H9 (cell line): ENCODE data around the gene PLCXD1. TPM values are rescaled to one million over a fixed set of nuclear protein-coding genes. Genes with fewer than 3 reads are reported as not detected.

Experiments
- DNase-seq: peaks from one replicate; pipeline ENCODE4 v3.0.0-alpha.2; 2017
- H2AFZ ChIP-seq: one replicate; pipeline ENCODE4 v1.6.1; 2013; ENCODE audit warnings: mild to moderate bottlenecking, low read length, control low read depth, moderate library complexity
- H2AK5ac ChIP-seq: 2 replicates; pipeline ENCODE4 v1.6.1; 2013; ENCODE audit warnings: low read length, control low read depth, mixed read lengths; ENCODE audit not compliant: insufficient read length
- H2BK120ac ChIP-seq: one replicate; pipeline ENCODE4 v1.6.1; 2013; ENCODE audit warnings: low read depth, mild to moderate bottlenecking, low read length, control low read depth, inconsistent platforms; ENCODE audit not compliant: poor library complexity, severe bottlenecking
- H2BK12ac ChIP-seq: 2 replicates; pipeline ENCODE4 v1.6.1; 2013; ENCODE audit warnings: low read length, control low read depth, mixed read lengths, low read depth; ENCODE audit not compliant: insufficient read length
- H2BK15ac ChIP-seq: 2 replicates; pipeline ENCODE4 v1.6.1; 2013; ENCODE audit warnings: low read depth, low read length, control low read depth
- H2BK20ac ChIP-seq: one replicate; pipeline ENCODE4 v1.6.1; 2013; ENCODE audit warnings: low read depth, mild to moderate bottlenecking, low read length, control low read depth, inconsistent platforms; ENCODE audit not compliant: poor library complexity, severe bottlenecking
- H2BK5ac ChIP-seq: 2 replicates; pipeline ENCODE4 v1.6.1; 2013; ENCODE audit warnings: low read length, control low read depth, mixed read lengths; ENCODE audit not compliant: insufficient read length
- H3K14ac ChIP-seq: 2 replicates; pipeline ENCODE4 v1.6.1; 2013; ENCODE audit warnings: low read length, control low read depth; ENCODE audit not compliant: insufficient read depth
- H3K18ac ChIP-seq: 2 replicates; pipeline ENCODE4 v1.6.1; 2013; ENCODE audit warnings: low read depth, mild to moderate bottlenecking, mixed read lengths, low read length, control low read depth; ENCODE audit not compliant: insufficient read length
- H3K23ac ChIP-seq: 2 replicates; pipeline ENCODE4 v1.6.1; 2013; ENCODE audit warnings: low read length, control low read depth, mixed read lengths, low read depth; ENCODE audit not compliant: insufficient read length
- H3K23me2 ChIP-seq: 2 replicates; pipeline ENCODE4 v1.6.1; 2013; ENCODE audit warnings: low read depth, mild to moderate bottlenecking, mixed read lengths, low read length, control low read depth; ENCODE audit not compliant: insufficient read length, poor library complexity, severe bottlenecking
- H3K27ac ChIP-seq: 2 replicates; pipeline ENCODE4 v1.5.1; 2013; ENCODE audit warnings: low read length, control low read depth, mixed read lengths, low read depth; ENCODE audit not compliant: insufficient read length
- H3K27me3 ChIP-seq: 2 replicates; pipeline ENCODE4 v1.6.1; 2013; ENCODE audit warnings: low read length, control low read depth, inconsistent platforms; ENCODE audit not compliant: insufficient read depth
- H3K4ac ChIP-seq: 2 replicates; pipeline ENCODE4 v1.6.1; 2013; ENCODE audit warnings: low read depth, mild to moderate bottlenecking, control low read depth, inconsistent platforms, low read length, moderate library complexity
- H3K4me1 ChIP-seq: 2 replicates; pipeline ENCODE4 v1.6.1; 2013; ENCODE audit warnings: low read length, control low read depth, inconsistent platforms; ENCODE audit not compliant: insufficient read depth
- H3K4me2 ChIP-seq: 2 replicates; pipeline ENCODE4 v1.6.1; 2013; ENCODE audit warnings: low read length, control low read depth, mixed read lengths; ENCODE audit not compliant: insufficient read length, insufficient read depth
- H3K56ac ChIP-seq: 2 replicates; pipeline ENCODE4 v1.6.1; 2013; ENCODE audit warnings: low read depth, mild to moderate bottlenecking, mixed read lengths, low read length, control low read depth; ENCODE audit not compliant: insufficient read length
- H3K79me1 ChIP-seq: 2 replicates; pipeline ENCODE4 v1.6.1; 2013; ENCODE audit warnings: low read depth, mild to moderate bottlenecking, moderate library complexity, low read length, control low read depth, inconsistent platforms; ENCODE audit not compliant: insufficient read depth, poor library complexity, severe bottlenecking
- H3K79me2 ChIP-seq: 2 replicates; pipeline ENCODE4 v1.6.1; 2013; ENCODE audit warnings: low read length, control low read depth, inconsistent platforms; ENCODE audit not compliant: insufficient read depth
- H3K9ac ChIP-seq: 2 replicates; pipeline ENCODE4 v1.6.1; 2013; ENCODE audit warnings: low read length, control low read depth, mixed read lengths; ENCODE audit not compliant: insufficient read length; ENCODE audit errors: extremely low read depth
- H3K9me3 ChIP-seq: one replicate; pipeline ENCODE4 v1.6.1; 2013; ENCODE audit warnings: low read depth, low read length, inconsistent platforms; ENCODE audit not compliant: control insufficient read depth
- H3T11ph ChIP-seq: one replicate; pipeline ENCODE4 v1.6.1; 2013; ENCODE audit warnings: mild to moderate bottlenecking, low read length, control low read depth, inconsistent platforms
- H4K20me1 ChIP-seq: one replicate; pipeline ENCODE4 v1.6.1; 2013; ENCODE audit not compliant: control insufficient read depth, insufficient read length, insufficient read depth
- H4K5ac ChIP-seq: 2 replicates; pipeline ENCODE4 v1.6.1; 2013; ENCODE audit warnings: low read depth, mild to moderate bottlenecking, mixed read lengths, low read length, control low read depth; ENCODE audit not compliant: insufficient read length
- H4K8ac ChIP-seq: replicated peaks from 2 replicates; pipeline ENCODE4 v1.6.1; 2013; ENCODE audit warnings: low read length, control low read depth, mixed read lengths, low read depth; ENCODE audit not compliant: insufficient read length
- H4K91ac ChIP-seq: 2 replicates; pipeline ENCODE4 v1.6.1; 2013; ENCODE audit warnings: low read depth, mild to moderate bottlenecking, moderate library complexity, mixed read lengths, low read length, control low read depth; ENCODE audit not compliant: insufficient read length
- H3K27ac Mint-ChIP-seq, 3 experiments: 2 replicates in 2 of 3; 3 replicates in 1 of 3; pipeline ENCODE4 v1.8.0; 2020 to 2021; ENCODE audit warnings: mixed read lengths in 3 of 3, mild to moderate bottlenecking in 1 of 3, moderate library complexity in 1 of 3
- H3K27me3 Mint-ChIP-seq: 2 replicates; pipeline ENCODE4 v1.8.0; 2021; ENCODE audit warnings: low read depth, mild to moderate bottlenecking, moderate library complexity, mixed read lengths
- H3K36me3 Mint-ChIP-seq, 3 experiments: 2 replicates in 2 of 3; 3 replicates in 1 of 3; pipeline ENCODE4 v1.8.0; 2020 to 2021; ENCODE audit warnings: low read depth in 3 of 3, mixed read lengths in 3 of 3; ENCODE audit not compliant: insufficient read depth in 1 of 3
- H3K4me1 Mint-ChIP-seq, 2 experiments: 2 replicates each; pipeline ENCODE4 v1.8.0; 2020; ENCODE audit warnings: mixed read lengths in 2 of 2
- H3K4me3 Mint-ChIP-seq, 2 experiments: 2 replicates in 1 of 2; 3 replicates in 1 of 2; pipeline ENCODE4 v1.8.0; 2020 to 2021; ENCODE audit warnings: mild to moderate bottlenecking in 2 of 2, mixed read lengths in 2 of 2, moderate library complexity in 1 of 2
- H3K9me3 Mint-ChIP-seq, 2 experiments: 2 replicates in 1 of 2; 3 replicates in 1 of 2; pipeline ENCODE4 v1.8.0; 2020; ENCODE audit warnings: mild to moderate bottlenecking in 2 of 2, mixed read lengths in 2 of 2, moderate library complexity in 1 of 2
- CTCF ChIP-seq: fragments of 200-600 bp; sonication (generic); conservative IDR thresholded peaks from 3 replicates; pipeline ENCODE4 v1.8.0; 2021; ENCODE audit warnings: antibody characterized with exemption, mild to moderate bottlenecking
- whole genome bisulfite sequencing: extraction: QIAGEN DNeasy Blood & Tissue Kit; methylation state at CpG from one replicate; pipeline ENCODE4 v1.1.7; 2013; ENCODE audit warnings: missing lambda C conversion rate, low lambda C conversion rate, mixed read lengths; ENCODE audit not compliant: insufficient read length; ENCODE audit errors: extremely low coverage; 5-methylcytosine and 5-hydroxymethylcytosine counted together
- total RNA-seq: library from RNA; stranded (reverse); gene quantifications from 2 replicates; pipeline ENCODE4 v1.2.1, GENCODE V29; 2021

The PLCXD1 gene
- total RNA-seq, 1 experiment from 2014 or later: 96.5 TPM

- no peaks in the 10 kb centered on the region for H4K20me1 ChIP-seq
- no peak overlapping the region for H4K8ac ChIP-seq
- no peak overlapping the region for H3K9ac ChIP-seq
- H3K27me3 Mint-ChIP-seq: no peaks in the 10 kb centered on the region
- H3K4me3 Mint-ChIP-seq: peak overlapping the region in 1 of 2 experiments; percentile 45; a peak in 2 of 5 replicates
- H2AK5ac ChIP-seq: no peak overlapping the region
- H2BK120ac ChIP-seq: no peak overlapping the region
- H3K9me3 ChIP-seq: no peaks in the 10 kb centered on the region
- H3K23ac ChIP-seq: no peak overlapping the region
- no peaks in the 10 kb centered on the region for H3K79me2 ChIP-seq
- no peak for TF ChIP-seq CTCF
- H3K4me1 Mint-ChIP-seq: peaks cover 3 to 5% of the 10 kb centered on the region in 2 experiments; a peak in 3 of 4 replicates
- H4K91ac ChIP-seq: no peak overlapping the region
- H3K27me3 ChIP-seq: no peaks in the 10 kb centered on the region
- no peak overlapping the region for H3K18ac ChIP-seq
- H3K79me1 ChIP-seq: no peaks in the 10 kb centered on the region
- no peak overlapping the region for H3K4ac ChIP-seq
- no peak overlapping the region for H3K27ac ChIP-seq
- no CpG with 5 or more reads among the region's 33 CpGs for WGBS
- DNase-seq: peak; percentile 74
- H3K36me3 Mint-ChIP-seq: no peaks in the 10 kb centered on the region; a peak in 1 of 7 replicates
- no peak overlapping the region for H3K56ac ChIP-seq
- H2BK20ac ChIP-seq: no peak overlapping the region
- peak overlapping the region; percentile 29 for H3K4me2 ChIP-seq
- no peak overlapping the region for H2AFZ ChIP-seq
- peaks cover 4% of the 10 kb centered on the region for H3K23me2 ChIP-seq
- no peak overlapping the region for H3K27ac Mint-ChIP-seq
- no peaks in the 10 kb centered on the region; the same call in 1 of the 2 replicates for H3K4me1 ChIP-seq
- H3K9me3 Mint-ChIP-seq: no peaks in the 10 kb centered on the region; a peak in 1 of 5 replicates
- H3T11ph ChIP-seq: no peak overlapping the region
- no peak overlapping the region for H4K5ac ChIP-seq
- H3K14ac ChIP-seq: no peak overlapping the region; the same call in 1 of the 2 replicates
- no peak overlapping the region for H2BK5ac ChIP-seq
- H2BK12ac ChIP-seq: no peak overlapping the region
- no peak overlapping the region for H2BK15ac ChIP-seq
Observed at GRCh38 chrX:267771-268261, 13.4 kb upstream of the PLCXD1 start.
